Measurements from ENCODE around the gene BICC1. TPM values are rescaled to one million over a fixed set of nuclear protein-coding genes. Genes with fewer than 3 reads are reported as not detected.

The BICC1 gene
- total RNA-seq, 1 donor from 2014 or later, result 8.8 TPM

DNA sequence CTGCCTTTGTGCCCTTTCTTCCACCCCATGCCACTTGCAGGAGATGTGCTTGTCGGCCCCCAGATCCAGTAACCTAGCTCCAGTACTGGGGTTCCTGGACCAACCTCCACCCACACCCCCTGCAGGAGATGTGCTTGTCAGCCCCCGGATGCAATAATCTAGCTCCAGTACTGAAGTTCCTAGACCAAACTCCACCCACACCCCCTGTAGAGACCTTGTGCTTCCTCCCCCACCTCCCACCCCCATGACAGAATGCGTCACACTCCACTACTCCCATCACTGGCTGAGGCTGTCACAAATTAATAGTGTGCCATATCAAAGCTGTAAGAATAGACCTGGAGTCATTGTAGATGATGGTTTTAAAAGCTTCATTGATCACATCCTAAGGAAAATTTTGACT is 185.0 kb downstream of the BICC1 start:
- DNase-seq (ENCODE audit: extremely low read depth, low read depth, low spot score), result no peak

DNA sequence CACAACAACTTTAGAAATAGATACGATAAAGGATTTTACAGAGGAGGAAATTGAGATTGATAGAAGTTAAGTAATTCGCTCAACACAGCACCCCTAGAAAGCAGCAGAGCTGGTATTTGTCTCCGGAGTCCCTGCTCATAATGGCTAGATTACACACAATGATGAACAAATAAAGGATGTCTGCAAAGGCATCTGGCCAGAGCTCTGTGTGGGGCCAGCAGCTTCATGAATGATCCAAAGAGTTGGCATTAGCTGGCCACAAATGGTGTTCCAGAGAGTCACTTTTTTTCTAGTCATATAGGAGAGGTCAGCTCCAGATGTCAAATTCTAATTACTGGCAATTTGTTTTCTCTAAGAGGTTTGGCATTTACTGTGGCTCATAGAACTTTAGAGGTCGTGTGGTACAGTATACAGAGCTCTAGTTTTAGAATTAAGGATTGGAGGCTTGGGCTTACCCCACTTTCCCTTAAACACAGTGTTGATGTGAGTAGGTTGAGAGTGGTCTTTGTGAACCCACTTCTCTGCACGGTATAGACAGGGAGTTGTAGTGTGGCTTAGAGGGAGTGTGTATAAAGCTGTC is 186.2 kb downstream of the BICC1 start:
- no peak for DNase-seq (ENCODE audit: extremely low read depth, low read depth, low spot score)

DNA sequence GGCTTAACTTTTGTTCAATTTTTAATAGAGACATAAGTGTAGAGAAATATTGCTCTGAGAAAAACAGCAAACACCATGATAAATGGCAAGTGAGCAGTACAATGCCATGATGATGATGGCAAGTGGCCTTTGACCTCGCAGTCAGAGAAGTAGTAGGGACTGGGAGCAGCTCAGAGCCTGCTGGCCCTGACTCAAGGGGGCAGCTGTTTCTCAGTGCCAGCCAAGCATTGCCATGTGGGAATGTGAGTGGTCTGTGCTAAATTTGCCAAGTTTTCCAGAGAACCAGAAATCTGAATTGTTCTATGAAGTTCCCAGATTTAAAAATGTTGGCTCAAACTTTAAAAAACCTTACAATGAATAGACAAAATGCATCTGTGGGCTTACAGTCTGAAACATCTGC is 187.9 kb downstream of the BICC1 start:
- DNase-seq (ENCODE audit: extremely low read depth, low read depth, low spot score), result no peak

DNA sequence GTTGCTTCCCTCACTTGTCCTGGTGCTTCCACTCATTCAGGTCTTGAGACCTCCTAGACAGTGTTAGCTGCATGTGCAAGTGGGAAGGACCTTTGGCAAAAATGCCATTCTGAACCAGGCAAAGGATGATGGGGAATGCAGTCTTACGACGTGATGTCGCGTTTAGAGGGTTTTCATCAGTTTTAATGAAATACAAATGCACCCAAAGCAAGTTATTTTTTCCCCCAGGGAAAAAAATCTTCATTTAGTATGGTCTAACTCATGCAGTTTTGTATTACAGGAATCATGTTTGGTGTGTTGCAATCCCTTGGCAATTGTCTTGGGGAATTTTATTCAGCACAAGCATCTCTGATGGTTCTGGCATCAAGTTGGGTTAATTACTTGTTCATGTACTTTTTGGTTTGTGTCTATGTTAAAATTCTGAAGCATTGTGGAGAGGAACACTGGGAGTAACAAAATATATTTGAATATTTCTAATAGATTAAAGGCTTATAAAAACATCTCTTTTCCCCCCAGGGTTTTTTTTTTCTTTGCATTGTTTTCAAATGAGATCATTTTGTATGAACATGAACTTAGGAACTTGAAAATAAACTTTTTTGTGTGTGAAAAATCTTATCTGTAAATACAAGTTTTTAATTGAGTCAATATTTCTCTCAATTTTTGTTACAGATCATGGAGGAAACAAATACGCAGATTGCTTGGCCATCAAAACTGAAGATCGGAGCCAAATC is 188.9 kb downstream of the BICC1 start:
- no peak for DNase-seq (ENCODE audit: extremely low read depth, low read depth, low spot score)

DNA sequence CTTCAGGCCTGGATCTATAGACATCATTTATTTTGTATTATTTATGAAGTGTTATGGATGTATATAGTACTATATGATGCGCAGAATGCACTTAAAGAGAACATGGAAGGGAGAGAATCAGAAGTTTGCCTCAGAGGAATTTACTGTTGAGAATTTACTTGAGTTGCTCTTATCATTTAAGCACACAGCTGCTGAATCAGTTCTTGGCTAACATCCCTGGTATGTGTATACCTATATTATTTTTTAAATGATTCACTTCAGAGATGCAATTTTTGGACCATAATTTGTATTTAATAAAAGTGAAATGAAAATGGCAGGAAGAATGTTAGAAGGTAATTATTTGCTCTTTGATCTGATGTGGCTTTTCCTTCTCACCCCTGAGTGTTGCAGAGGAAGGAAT is 191.6 kb downstream of the BICC1 start:
- no peak for DNase-seq (ENCODE audit: extremely low read depth, low read depth, low spot score)

DNA sequence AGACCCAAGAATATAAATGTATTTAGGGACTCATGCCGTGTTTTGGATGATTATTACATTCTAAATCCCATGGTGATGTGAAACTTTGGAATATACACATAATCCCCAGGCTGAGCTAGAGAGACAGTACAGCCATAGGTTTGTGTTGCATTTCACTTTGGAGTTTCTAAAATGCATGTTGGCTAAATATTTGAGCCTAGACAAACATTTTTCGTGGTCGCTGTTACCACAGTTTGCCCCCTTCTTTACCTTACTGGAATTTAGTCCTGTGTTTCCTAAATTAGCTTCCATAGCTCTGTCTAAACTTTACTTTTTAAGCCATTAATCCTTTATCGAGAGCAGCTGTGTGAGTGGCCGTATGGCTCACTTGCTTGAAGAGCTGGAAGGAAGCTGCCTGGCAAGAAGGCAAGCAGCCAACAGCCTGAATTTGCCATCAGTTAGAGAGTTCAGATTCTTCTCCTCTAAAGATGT is 192.0 kb downstream of the BICC1 start:
- DNase-seq (ENCODE audit: extremely low read depth, low read depth, low spot score), result no peak

DNA sequence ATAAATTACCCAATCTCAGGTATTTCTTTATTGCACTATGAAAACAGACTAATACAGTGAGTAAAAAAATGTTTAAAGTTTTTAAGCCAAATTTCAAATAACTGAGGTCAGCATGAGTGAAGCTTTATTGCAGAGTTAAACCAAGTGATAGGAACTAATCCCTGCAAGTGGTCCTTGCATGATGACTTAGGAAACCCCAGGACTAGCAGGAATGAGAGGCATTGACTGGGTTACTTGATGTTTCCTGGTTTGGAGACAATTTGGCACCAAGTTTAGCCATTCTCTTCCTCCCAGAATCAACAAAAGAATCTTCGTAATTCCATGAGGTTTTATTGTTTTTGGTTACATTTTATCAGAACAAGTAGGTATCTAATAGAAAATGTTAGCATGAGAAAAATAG is 194.2 kb downstream of the BICC1 start:
- no peak for DNase-seq (ENCODE audit: extremely low read depth, low read depth, low spot score)

DNA sequence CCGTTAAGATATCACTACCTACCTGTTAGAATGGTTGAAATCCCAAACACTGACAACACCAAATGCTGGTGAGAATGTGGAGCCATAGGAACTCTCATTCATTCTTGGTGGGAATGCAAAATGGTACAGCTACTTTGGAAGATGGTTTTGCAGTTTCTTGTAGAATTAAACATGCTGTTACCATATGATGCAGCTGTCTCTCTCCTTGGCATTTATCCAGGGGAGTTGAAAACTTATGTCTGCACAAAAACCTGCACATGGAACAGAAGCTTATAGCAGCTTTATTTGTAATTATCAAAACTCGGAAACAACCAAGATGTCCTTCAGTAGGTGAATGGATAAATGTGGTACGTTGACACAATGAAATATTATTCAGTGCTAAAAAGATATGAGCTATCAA is 199.5 kb downstream of the BICC1 start:
- no peak for DNase-seq (ENCODE audit: extremely low read depth, low read depth, low spot score)

DNA sequence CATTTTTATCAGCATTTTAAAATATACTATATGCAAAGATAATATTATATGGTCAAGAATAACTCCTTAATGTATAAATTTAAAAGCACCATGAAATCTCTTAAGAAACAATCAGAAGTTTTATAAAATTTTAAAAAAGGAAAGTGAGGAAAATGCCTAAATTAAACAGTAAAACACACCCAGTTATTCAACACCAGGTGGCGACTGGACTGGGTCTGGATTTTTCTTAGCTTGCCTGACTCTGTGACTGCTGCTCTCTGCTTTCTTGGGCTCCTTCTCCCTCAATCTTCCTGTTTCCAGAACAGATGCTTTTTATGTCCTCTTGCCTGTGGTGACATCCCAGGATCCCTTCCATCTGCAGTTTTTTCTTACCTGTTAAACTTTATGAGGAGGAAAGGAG is 200.3 kb downstream of the BICC1 start:
- DNase-seq (ENCODE audit: extremely low read depth, low read depth, low spot score), result no peak

DNA sequence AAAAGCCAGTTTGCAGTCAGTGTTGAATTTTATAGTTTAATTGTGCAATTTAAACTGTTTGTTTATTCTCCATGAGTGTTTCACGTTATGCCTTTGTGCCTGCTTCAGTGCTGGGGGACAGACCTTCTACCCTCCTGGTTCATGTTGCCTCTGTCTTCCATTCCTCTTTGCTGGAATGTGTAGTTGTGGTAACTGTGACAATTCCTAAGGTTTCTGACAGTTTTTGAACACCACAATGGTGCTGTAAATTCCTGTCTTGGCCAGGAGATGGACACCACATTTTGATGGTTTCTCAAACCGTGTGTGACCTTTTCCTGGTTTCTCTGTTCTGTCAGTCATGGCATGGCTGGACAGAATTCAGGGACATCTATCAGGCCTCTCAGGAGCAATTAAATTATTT is 201.7 kb downstream of the BICC1 start:
- DNase-seq (ENCODE audit: extremely low read depth, low read depth, low spot score), result no peak

DNA sequence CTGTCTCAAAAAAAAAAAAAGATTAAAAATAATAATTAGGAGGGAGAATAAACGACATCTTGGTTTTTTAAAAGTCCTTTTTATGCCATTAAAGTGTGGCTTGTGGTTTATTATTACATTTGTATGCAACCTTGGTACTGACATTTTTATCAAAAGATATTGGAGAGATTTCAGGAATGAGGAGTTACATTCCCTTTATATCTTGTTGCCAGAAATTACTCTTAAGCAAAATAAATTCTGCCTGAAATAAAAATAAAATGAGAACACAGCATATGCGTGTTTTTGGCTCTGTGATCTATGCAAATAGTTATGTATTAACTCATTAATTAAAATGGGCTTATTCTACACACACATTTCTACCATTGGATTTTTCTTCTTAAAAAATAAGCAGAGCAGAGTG is 202.4 kb downstream of the BICC1 start:
- no peak for DNase-seq (ENCODE audit: extremely low read depth, low read depth, low spot score)

DNA sequence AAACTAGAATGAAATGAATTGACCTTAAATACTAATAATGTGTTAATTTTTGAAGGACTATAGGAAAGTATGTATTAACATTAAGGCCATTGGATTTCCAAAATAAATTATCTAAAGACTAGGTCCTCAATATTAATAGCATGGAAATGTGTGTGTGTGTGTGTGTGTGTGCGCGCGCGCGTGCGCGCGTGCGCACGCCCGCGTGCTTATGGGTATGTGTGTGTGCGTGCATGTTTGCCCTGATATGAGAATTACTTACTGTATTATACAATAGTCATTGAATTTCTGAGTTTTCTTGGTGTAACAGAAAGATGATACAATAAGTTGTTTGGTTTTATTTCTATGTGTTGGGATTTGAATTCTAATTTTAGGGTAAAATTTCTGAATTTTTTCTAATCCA is 205.9 kb downstream of the BICC1 start:
- DNase-seq (ENCODE audit: extremely low read depth, low read depth, low spot score), result no peak

DNA sequence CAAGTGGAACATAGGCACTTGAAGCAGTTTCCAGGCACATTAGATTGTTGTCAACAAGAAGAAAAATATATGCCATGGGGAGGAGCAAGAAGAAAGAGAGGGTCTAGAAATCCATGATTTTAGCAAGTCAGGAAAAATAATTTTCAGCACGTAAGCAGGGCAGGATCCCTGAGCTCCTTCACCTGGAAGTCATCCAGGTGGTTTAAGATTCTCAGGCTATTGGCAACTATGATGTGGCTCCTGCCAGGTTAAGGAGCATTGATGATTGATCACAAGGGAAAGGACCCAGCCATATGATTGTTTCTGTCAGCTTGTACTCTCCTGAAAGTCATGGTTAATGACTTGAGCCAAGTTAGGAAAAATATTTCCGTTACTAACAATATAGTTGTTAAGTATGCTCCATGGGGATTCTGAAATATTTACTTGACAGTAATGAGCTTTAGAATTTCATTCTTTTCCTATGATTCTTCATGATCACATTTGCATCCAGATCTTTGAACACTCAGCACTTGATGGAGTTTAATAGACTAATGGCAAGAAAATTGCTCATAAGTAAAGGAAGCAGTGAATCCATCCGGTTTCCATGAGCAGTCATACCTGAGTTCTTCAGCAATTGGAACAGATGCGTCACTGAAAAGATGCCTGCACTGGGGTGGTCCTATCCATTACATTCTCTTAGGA is 209.1 kb downstream of the BICC1 start:
- no peak for DNase-seq (ENCODE audit: extremely low read depth, low read depth, low spot score)

DNA sequence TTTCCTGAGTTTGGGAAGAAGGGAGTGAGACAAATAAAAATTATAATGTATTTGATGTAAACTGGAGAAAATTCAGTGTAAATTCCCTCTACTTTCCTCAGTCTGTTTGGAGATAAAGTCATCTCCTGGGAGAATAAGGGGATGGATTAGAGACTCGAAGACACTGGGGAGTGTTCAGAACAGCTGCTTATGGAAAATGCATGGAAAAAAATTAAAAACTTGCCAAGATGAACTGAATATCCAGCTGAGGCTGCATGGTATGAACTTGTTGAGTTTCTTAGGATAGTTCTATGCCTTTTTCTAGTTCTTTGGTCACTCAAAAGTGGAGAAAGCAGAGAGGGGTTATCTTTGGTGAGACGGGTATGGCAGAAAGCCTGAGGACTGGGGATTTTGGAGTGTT is 210.5 kb downstream of the BICC1 start:
- DNase-seq (ENCODE audit: extremely low read depth, low read depth, low spot score), result no peak

DNA sequence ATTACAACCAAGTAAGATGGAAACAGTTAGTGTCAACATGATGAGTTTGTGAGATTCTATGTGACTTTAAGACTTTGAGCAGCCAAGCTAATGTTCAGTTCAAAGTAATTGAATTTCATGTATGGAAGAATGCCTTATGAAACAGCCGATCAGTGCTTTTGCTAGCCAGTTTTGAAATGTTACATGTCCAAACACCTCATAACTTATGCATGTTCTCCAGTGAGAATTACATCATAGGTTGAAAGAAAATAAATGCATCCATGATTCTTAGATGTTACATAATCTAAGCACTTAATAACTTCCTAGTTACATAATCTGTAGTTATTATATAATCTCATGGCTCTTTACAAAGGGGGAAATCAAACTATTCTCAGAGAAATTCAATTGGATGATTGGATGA is 211.3 kb downstream of the BICC1 start:
- no peak for DNase-seq (ENCODE audit: extremely low read depth, low read depth, low spot score)

DNA sequence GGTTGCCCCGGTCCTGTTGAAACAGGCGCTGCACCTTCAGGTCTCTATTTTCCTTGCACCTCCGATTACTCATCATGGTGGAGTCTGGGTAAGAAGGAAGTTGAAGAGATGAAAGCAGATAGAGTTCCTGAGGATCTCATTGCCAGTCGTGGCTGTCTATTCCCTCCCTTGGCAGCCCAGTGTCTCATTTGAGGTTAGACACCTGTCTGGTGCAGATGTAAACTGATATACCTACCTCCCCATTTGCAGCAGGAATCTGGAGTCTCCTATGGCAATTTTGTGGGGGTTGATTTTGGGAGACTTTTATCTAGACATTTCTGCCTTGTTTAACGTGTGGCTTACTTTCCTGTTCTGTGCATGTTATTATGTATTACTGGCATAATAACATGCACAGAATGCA is 212.1 kb downstream of the BICC1 start:
- no peak for DNase-seq (ENCODE audit: extremely low read depth, low read depth, low spot score)

DNA sequence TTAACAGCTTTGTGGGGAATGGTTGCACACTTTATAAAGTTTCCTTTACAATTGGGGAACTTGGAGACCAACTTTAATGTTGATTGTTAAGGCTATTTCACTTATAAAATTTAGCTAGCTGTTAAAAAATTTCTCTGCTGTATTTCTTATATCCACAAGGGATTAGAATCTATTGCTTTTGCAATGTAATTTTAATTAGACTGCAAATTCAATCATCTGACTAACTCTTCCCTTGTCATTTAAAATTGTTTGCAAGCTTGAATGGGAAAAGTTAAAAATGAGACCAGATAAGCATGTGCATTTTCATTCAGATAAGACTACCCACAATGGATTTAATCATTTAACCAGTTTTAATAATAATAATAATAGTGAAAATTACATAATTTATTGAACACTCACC is 213.2 kb downstream of the BICC1 start:
- no peak for DNase-seq (ENCODE audit: extremely low read depth, low read depth, low spot score)

DNA sequence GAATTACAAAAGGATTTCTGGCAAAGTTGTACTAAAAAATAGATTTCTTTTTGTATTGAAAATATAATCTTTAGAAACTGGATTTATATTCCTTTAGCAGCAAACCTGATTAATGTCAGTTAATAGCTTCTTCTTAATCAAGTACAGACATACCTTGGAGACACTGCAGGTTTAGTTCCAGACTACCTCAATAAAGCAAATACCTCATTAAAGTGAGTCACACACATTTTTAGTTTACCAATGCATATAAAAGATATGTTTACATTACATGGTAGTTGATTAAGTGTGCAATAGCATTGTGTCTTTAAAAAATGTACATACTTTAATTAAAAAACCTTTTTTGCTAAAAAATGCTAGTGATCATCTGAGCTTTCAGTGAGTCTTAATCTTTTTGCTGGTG is 215.0 kb downstream of the BICC1 start:
- no peak for DNase-seq (ENCODE audit: extremely low read depth, low read depth, low spot score)

DNA sequence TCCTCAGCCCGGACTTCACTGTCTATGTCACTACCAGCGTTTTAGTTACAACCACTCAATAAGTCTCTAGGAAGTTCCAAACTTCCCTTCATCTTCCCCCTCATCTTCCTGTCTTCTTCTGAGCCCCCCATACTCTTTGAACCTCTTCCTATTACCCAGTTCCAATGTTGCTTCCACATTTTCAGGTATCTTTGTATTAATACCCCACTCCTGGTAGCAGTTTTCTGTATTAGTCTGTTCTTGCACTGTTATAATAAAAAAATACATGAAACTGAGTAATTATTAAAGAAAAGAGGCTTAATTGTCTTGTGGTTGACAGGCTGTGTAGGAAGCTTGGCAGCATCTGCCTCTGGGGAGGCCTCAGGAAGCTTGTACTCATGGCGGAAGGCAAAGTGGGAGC is 218.6 kb downstream of the BICC1 start:
- DNase-seq (ENCODE audit: extremely low read depth, low read depth, low spot score), result no peak

DNA sequence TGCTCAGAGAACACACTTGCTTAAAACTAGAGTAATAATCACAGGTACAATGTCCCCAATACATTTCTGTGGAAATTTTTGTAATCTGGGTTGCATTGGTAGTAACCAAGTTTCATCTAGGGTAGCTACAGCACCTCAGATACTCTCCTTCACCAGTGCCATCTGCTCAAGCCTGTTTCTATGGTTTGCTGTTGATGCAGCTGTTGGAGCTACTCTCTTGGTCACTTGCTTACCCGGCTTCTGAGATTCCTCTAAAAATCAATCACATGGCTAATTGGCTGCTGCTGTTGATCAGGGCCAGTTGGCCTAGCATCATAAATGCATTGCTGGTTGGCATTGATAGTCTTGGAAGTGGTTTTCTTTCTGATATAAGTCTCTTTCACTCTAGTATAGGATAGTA is 220.8 kb downstream of the BICC1 start:
- DNase-seq (ENCODE audit: extremely low read depth, low read depth, low spot score), result no peak

DNA sequence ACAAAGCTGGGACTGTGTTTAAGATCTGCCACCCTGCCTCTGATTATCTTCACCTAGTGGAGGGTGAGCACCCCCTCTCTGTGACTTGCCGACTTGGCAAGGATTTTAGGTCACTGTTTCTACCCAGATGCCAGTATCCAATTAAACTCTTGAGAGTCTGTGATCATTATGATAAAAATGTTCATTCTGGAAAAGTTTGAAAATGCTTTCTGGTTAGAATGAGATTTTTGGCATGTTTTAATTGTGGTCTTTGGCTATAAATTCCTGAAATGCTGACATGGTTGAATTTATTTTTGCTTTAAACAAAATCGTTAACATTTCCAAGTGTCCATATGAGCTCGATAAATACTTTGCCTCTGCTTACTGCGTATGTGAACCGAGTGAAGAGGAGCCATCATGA is 221.4 kb downstream of the BICC1 start:
- no peak for DNase-seq (ENCODE audit: extremely low read depth, low read depth, low spot score)

DNA sequence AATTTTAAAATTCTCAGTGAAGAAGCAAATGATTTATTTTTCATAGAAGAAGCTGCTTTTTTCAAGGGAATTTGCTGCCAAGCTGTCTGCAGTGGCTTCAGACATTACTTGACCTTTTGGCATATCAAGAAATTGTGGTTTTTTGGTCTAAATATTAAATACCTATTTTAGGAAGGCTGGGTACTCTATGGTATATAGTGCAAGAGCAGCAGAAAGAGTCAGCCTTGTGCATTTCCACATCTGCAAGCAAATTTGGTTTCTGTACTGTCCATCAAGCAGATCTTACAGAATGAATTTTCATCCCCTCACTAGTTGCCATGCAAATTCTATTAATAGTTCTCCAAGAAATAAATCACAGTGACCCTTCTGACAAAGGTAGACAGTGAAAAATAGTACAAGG is 222.0 kb downstream of the BICC1 start:
- no peak for DNase-seq (ENCODE audit: extremely low read depth, low read depth, low spot score)
